HG02571 (cell line): ENCODE results near the gene SCUBE1.

Experiments used
- ATAC-seq: cut with Tn5 transposase; IDR thresholded peaks from one replicate; pipeline ENCODE4 v1.9.1; 2021; ENCODE audit warnings: mild to moderate bottlenecking, moderate library complexity; ENCODE audit not compliant: unreplicated experiment

Gene SCUBE1

GRCh38 chr22:43303166-43303565, 40.0 kb downstream of the SCUBE1 start:
- ATAC-seq: no peak

DNA sequence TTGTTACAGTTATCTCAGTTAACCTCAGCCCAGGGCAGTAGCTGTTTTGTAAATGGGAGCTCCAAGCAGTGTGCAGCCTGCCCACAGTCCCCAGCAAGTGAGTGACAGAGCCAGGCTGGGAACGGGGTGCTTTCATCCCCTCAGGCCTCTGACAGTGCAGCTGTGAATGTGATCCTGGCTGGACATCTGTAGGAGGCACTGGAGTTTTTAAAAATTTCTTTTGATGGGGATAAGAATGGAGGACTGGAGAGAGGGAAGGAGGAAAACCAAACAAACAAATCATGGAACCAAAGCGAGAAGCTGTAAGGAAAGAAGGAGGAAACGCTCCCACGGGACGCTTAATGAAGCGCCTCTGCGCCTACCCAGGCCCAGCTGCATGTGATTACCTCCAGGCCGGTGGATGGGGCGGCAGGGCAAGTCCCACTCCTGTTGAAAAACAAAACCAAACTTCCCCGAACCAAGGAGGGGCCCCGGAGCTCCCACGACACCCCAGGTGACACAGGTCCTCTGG, 40.6 kb downstream of the SCUBE1 start:
- ATAC-seq: no peak

- ATAC-seq: no peak
These were observed 41.3 kb downstream of the SCUBE1 start for GRCh38 chr22:43301866-43302265.

GRCh38 chr22:43300891-43301676, 42.1 kb downstream of the SCUBE1 start:
- ATAC-seq: no peak

- ATAC-seq: no peak
These were observed 43.4 kb downstream of the SCUBE1 start for GRCh38 chr22:43299736-43300135.

DNA sequence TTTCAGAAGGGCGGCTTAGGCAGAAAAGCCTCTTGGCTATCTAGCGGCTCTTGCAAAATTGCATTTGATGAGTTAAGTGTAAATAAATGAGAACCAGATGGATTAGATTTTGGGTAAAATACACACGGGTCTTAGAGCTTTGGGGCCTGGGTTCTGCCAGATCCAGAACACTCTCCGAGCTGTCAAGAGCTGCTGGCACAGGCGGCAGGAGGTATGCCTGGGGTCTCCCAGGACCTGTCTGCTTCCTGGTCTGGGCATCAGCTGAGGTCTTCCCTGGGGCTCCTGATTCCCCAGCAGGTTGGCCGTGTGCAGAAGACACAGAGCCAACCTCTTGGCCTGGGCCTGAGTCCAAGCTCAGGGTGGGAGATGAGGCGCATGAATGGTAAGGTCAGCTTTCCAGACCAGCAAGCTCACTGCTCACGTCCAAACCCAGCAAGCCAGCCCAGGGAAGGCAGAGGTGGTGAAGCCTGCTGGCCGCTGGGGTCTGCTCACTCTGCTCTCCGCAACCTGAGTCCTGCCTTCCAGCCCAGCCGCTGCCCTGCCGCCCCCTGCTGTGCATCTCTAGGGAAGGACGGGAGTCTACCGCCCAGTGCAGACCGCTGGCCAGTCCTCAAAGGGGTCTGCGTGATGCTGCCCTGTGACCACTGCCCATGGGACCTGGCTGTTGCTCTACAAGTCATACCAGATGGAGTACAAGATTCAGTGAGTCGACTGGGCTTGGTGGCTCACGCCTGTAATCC, 44.9 kb downstream of the SCUBE1 start:
- ATAC-seq: no peak

DNA sequence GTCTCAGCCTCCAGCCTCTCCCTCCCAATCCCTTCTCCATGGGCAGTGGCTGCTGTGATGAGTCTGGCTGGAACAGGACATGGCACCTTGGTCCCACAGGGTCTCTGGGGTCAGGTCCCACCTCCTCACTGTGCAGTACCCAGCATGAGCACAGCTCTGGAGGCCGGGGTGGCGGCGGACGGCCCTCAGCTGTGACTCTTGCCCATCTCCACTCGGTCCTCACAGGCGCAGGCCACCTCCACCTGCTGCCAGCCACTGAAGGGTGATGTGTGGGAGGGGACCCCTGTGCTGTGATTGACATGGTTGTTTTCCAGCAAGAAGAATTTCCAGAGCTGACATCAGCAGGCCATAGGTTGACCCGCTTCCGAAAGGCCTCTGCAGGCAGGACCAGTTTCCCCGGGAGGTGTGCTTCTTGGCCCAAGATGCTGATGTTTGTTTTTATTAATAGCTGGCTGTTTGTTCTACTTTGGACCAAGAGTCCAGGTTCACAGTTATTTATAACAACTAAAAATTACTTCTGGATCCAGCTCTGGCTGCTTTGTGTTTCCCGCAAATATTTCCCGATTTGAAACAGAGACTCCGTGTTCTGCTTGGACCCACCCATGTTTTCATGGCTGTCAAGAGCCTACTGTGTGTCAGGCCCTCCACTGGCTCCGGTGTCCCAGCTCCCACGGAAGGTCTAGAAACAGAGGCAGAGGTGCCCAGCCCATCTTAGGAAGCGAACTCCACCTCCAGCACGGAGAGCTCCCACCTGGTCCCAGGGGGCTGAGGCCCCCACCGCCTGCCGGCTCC, 45.7 kb downstream of the SCUBE1 start:
- no peak for ATAC-seq

- ATAC-seq: no peak
These were observed 46.8 kb downstream of the SCUBE1 start for GRCh38 chr22:43296276-43296902.

GRCh38 chr22:43295660-43296059, 47.5 kb downstream of the SCUBE1 start:
- ATAC-seq: no peak

DNA sequence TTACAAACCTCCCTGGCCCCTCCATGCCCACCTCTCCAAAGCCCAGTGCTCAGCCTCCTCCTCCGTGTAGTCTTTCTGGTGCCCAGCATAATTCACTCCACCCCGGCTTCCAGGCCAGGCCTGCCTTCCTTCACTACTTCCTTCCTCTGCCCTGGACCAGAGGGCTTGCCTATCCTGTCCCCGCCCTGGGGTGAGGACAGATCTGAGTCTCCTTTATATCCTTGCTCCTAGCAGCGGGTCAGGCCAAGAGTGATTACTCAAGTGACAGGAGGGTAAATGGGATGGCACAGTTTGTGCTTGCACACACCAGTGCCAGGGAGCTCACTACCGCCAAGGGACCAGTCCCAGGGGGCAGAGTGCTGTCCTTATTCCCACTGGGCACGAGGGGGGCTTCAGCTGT, 48.0 kb downstream of the SCUBE1 start:
- ATAC-seq: no peak

DNA sequence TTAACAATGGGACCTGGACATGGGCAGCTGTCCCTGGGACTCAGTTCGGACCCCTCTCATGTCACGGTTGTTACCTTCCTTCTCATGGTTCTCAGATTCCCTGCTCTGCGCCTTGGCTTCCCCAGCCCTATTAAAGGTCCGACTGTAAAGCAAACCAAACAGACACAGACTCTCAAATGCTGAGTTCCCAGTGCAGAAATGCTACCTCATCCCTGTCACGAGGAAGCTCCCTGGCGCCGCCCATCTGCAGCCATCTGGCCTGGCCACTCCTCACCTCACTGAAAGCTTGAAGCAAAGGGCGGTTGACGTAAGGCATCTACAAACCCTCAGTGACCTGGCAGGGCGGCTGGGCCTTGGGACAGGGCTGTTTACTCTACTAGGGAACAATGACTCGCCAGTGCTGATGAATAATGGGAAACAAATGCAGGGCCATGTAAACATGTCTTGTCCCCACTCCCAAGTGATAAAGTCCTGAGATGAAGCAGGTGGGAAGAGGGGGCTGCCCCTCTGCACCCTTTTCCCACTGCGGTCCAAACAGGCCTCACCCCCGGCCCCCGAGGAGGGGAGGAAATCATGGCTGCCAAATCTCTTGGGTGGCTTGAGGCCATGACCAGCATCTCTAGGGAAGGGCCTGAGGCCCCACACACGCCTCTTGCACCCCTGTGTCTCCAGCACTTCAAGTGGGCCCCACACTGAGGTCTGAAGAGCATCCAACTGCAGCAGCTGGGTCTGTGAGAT, 49.3 kb downstream of the SCUBE1 start:
- ATAC-seq: no peak

- ATAC-seq: no peak
These were observed 49.9 kb downstream of the SCUBE1 start for GRCh38 chr22:43293259-43293654.

- ATAC-seq: no peak
These were observed 50.5 kb downstream of the SCUBE1 start for GRCh38 chr22:43292630-43293018.

- no peak for ATAC-seq
These were observed 51.8 kb downstream of the SCUBE1 start for GRCh38 chr22:43291381-43291780.

GRCh38 chr22:43289976-43290721, 53.0 kb downstream of the SCUBE1 start:
- ATAC-seq: no peak

- no peak for ATAC-seq
These were observed 53.6 kb downstream of the SCUBE1 start for GRCh38 chr22:43289531-43289963.

DNA sequence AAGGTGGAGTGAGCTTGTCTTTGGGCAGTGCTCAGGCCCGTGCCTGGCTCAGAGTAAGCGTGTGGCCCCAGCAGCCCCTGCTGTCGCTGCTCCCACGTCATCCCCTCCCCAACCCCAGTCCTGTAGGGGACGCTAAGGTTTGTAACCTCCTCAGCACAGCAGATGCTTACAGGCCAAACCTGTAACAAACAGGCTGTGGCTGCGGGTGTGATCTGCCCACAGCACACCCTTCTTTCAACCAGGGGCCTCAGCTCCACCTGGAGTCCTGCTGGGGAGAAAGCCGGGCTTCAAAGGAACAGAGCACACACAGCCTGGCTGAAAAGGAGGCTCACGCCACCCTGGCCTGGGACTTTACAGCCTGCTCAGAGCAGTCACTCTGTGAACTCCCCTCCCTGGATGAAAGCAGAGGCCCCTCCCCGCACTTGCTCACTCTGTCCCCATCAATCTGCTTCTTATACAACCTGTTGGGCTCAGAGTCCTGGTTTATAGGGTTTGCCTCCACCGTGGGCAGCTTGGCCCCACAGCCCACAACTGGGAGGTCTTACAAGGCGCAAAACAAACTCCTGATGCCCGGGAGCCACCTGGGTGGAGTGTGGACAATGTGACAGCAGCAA, 54.3 kb downstream of the SCUBE1 start:
- no peak for ATAC-seq

GRCh38 chr22:43288378-43288777, 54.8 kb downstream of the SCUBE1 start:
- no peak for ATAC-seq

GRCh38 chr22:43287441-43287840, 55.7 kb downstream of the SCUBE1 start:
- no peak for ATAC-seq
